H1 (cell line): ENCODE measurements around the gene TAGLN2. TPM values are rescaled to one million over a fixed set of nuclear protein-coding genes. Genes with fewer than 3 reads are reported as not detected.

Source experiments
- CTCF ChIA-PET: fragments of 300-600 bp; sonication (Branson Sonifier 250); formaldehyde crosslinking; loops from one replicate; lab custom pipeline; 2021; ENCODE audit not compliant: partially characterized antibody; lab: Charles Lee
- POLR2A ChIA-PET: fragments of 300-600 bp; sonication (Branson Sonifier 250); formaldehyde crosslinking; loops from one replicate; lab custom pipeline; 2021; ENCODE audit warnings: inconsistent platforms; ENCODE audit not compliant: partially characterized antibody; lab: Charles Lee
- DNase-seq, 2 experiments: peaks; one replicate each; pipeline versions ENCODE4 v3.0.0 to v3.0.0-alpha.2; 2010 to 2022; ENCODE audit warnings: low spot score in 2 of 2, low read depth in 1 of 2, mixed read lengths in 1 of 2
- FAIRE-seq: peaks from 2 replicates; lab custom pipeline; 2011; peaks lifted over from hg19 to GRCh38; lab: Jason Lieb, UNC
- H2AFZ ChIP-seq: 2 replicates; pipeline ENCODE4 v1.8.1; 2012; ENCODE audit warnings: low read length, inconsistent platforms
- H2AK5ac ChIP-seq: 2 replicates; pipeline ENCODE4 v1.6.1; 2013; ENCODE audit warnings: low read depth, low read length
- H2BK120ac ChIP-seq: replicated peaks from 2 replicates; pipeline ENCODE3; 2013; ENCODE audit warnings: low read depth, low read length, inconsistent platforms
- H2BK12ac ChIP-seq: 2 replicates; pipeline ENCODE4 v1.6.1; 2013; ENCODE audit warnings: low read depth, low read length
- H2BK15ac ChIP-seq: 2 replicates; pipeline ENCODE4 v1.6.1; 2013; ENCODE audit warnings: low read length
- H2BK20ac ChIP-seq: 2 replicates; pipeline ENCODE4 v1.6.1; 2013; ENCODE audit warnings: low read length
- H2BK5ac ChIP-seq: 2 replicates; pipeline ENCODE4 v1.6.1; 2013; ENCODE audit warnings: low read depth, low read length
- H3K14ac ChIP-seq: 2 replicates; pipeline ENCODE4 v1.6.1; 2013; ENCODE audit warnings: inconsistent platforms; ENCODE audit not compliant: insufficient read length
- H3K18ac ChIP-seq: 2 replicates; pipeline ENCODE4 v1.6.1; 2013; ENCODE audit warnings: low read length; ENCODE audit errors: extremely low read depth
- H3K23ac ChIP-seq: 2 replicates; pipeline ENCODE4 v1.6.1; 2013; ENCODE audit warnings: inconsistent platforms; ENCODE audit not compliant: insufficient read length
- H3K23me2 ChIP-seq: 2 replicates; pipeline ENCODE4 v1.6.1; 2013; ENCODE audit warnings: low read depth, low read length
- H3K27ac ChIP-seq: 2 replicates; pipeline ENCODE4 v1.6.1; 2011; ENCODE audit warnings: low read depth, low read length, inconsistent platforms
- H3K27me3 ChIP-seq, 4 experiments: replicated peaks in 1 of 4; 1 replicate in 1 of 4; 2 replicates in 3 of 4; pipeline versions ENCODE4 v1.6.1 to v1.8.1; 2011 to 2013; ENCODE audit warnings: low read length in 3 of 4, mild to moderate bottlenecking in 3 of 4, inconsistent platforms in 2 of 4, mixed read lengths in 2 of 4, moderate library complexity in 1 of 4; ENCODE audit not compliant: control insufficient read depth in 3 of 4, insufficient read depth in 3 of 4; ENCODE audit errors: extremely low read depth in 1 of 4
- H3K36me3 ChIP-seq, 4 experiments: 2 replicates each; pipeline versions ENCODE4 v1.6.1 to v1.8.1; 2011 to 2013; ENCODE audit warnings: mild to moderate bottlenecking in 4 of 4, low read length in 3 of 4, moderate library complexity in 2 of 4, control low read depth in 1 of 4, inconsistent platforms in 1 of 4; ENCODE audit not compliant: insufficient read depth in 4 of 4, control insufficient read depth in 2 of 4
- H3K4ac ChIP-seq: replicated peaks from 2 replicates; pipeline ENCODE3; 2013; ENCODE audit warnings: low read length, low read depth, mixed read lengths, inconsistent platforms; ENCODE audit not compliant: insufficient read length
- H3K4me1 ChIP-seq, 4 experiments: replicated peaks in 1 of 4; 1 replicate in 1 of 4; 2 replicates in 3 of 4; pipeline versions ENCODE4 v1.6.1 to v1.8.1; 2011 to 2013; ENCODE audit warnings: low read length in 3 of 4, inconsistent platforms in 2 of 4, mixed read lengths in 1 of 4; ENCODE audit not compliant: insufficient read depth in 4 of 4, control insufficient read depth in 3 of 4
- H3K4me2 ChIP-seq, 2 experiments: 2 replicates each; pipeline versions ENCODE4 v1.6.1 to v1.8.1; 2011 to 2013; ENCODE audit warnings: low read depth in 2 of 2, low read length in 2 of 2, control low read depth in 1 of 2, inconsistent platforms in 1 of 2, mild to moderate bottlenecking in 1 of 2; ENCODE audit not compliant: insufficient read depth in 1 of 2
- H3K4me3 ChIP-seq, 4 experiments: fragments of 200-600, 300-600 bp in 1 of 4; sonication (generic), shearing (Covaris generic), sonication (Bioruptor Twin) in 1 of 4; 2 replicates each; pipeline versions ENCODE4 v1.5.1 to v1.8.1; 2011 to 2016; ENCODE audit warnings: low read length in 4 of 4, low read depth in 3 of 4, control low read depth in 2 of 4, inconsistent platforms in 2 of 4, mild to moderate bottlenecking in 2 of 4, mixed read lengths in 1 of 4, moderate library complexity in 1 of 4; ENCODE audit not compliant: insufficient read depth in 2 of 4; ENCODE audit errors: extremely low read depth in 1 of 4
- H3K56ac ChIP-seq: replicated peaks from 2 replicates; pipeline ENCODE3; 2013; ENCODE audit warnings: low read depth, mild to moderate bottlenecking, mixed read lengths, low read length, inconsistent platforms; ENCODE audit not compliant: insufficient read length
- H3K79me1 ChIP-seq: 2 replicates; pipeline ENCODE4 v1.6.1; 2013; ENCODE audit warnings: low read depth, low read length, control low read depth
- H3K79me2 ChIP-seq, 2 experiments: 2 replicates each; pipeline versions ENCODE4 v1.6.1 to v1.8.1; 2012 to 2013; ENCODE audit warnings: low read length in 2 of 2, mild to moderate bottlenecking in 2 of 2, inconsistent platforms in 1 of 2; ENCODE audit not compliant: insufficient read depth in 2 of 2, control insufficient read depth in 1 of 2
- H3K9ac ChIP-seq, 4 experiments: replicated peaks in 1 of 4; 1 replicate in 1 of 4; 2 replicates in 3 of 4; pipeline versions ENCODE4 v1.6.1 to v1.8.1; 2011 to 2013; ENCODE audit warnings: low read depth in 3 of 4, low read length in 3 of 4, control low read depth in 2 of 4, mild to moderate bottlenecking in 2 of 4, moderate library complexity in 2 of 4, inconsistent platforms in 1 of 4; ENCODE audit errors: extremely low read depth in 1 of 4
- H3K9me3 ChIP-seq, 2 experiments: 2 replicates each; pipeline versions ENCODE4 v1.6.1 to v1.8.1; 2012 to 2013; ENCODE audit warnings: mild to moderate bottlenecking in 2 of 2, moderate library complexity in 2 of 2, control low read depth in 1 of 2, inconsistent platforms in 1 of 2, low read depth in 1 of 2, low read length in 1 of 2, mixed read lengths in 1 of 2; ENCODE audit not compliant: insufficient read depth in 2 of 2
- H4K20me1 ChIP-seq, 2 experiments: replicated peaks in 1 of 2; 2 replicates each; pipeline versions ENCODE3 to v1.8.1; 2011 to 2013; ENCODE audit warnings: inconsistent platforms in 2 of 2, low read length in 2 of 2, mild to moderate bottlenecking in 1 of 2; ENCODE audit not compliant: insufficient read depth in 2 of 2, control insufficient read depth in 1 of 2
- H4K5ac ChIP-seq: 2 replicates; pipeline ENCODE4 v1.6.1; 2013; ENCODE audit warnings: low read length, low read depth, mixed read lengths, inconsistent platforms; ENCODE audit not compliant: insufficient read length
- H4K8ac ChIP-seq: 2 replicates; pipeline ENCODE4 v1.8.0; 2013; ENCODE audit warnings: mild to moderate bottlenecking, moderate library complexity, low read length, inconsistent platforms; ENCODE audit not compliant: insufficient read depth; ENCODE audit errors: extremely low read depth
- H4K91ac ChIP-seq: replicated peaks from 2 replicates; pipeline ENCODE3; 2013; ENCODE audit warnings: low read length, mixed read lengths, inconsistent platforms; ENCODE audit not compliant: insufficient read length
- BACH1 ChIP-seq: IDR thresholded peaks from 2 replicates; pipeline ENCODE4 v1.6.1; 2012; ENCODE audit warnings: low read length, improper control_type of control experiment
- RFX5 ChIP-seq: IDR thresholded peaks from 2 replicates; pipeline ENCODE4 v1.6.1; 2011; ENCODE audit warnings: low read depth, low read length, improper control_type of control experiment, borderline replicate concordance
- SAP30 ChIP-seq: fragments of 300-600 bp; sonication (generic); IDR thresholded peaks from 2 replicates; pipeline ENCODE4 v1.7.1; 2012; ENCODE audit warnings: low read length, moderate library complexity, mild to moderate bottlenecking, inconsistent platforms; ENCODE audit not compliant: insufficient read depth, insufficient replicate concordance
- SP4 ChIP-seq: IDR thresholded peaks from 2 replicates; pipeline ENCODE4 v1.6.1; 2012; ENCODE audit warnings: low read length, inconsistent platforms
- WGBS, 2 experiments: shearing (Covaris generic) in 1 of 2; methylation state at CpG; one replicate each; pipeline versions ENCODE4 v1.1.6 to v1.1.7; 2013 to 2015; ENCODE audit warnings: low lambda C conversion rate in 2 of 2, mixed read lengths in 2 of 2, inconsistent platforms in 1 of 2, low coverage in 1 of 2, missing lambda C conversion rate in 1 of 2; ENCODE audit not compliant: insufficient replicate concordance in 2 of 2, insufficient coverage in 1 of 2, insufficient read length in 1 of 2; ENCODE audit errors: extremely low coverage in 1 of 2, missing lambda C conversion rate in 1 of 2; 5-methylcytosine and 5-hydroxymethylcytosine counted together
- polyA plus RNA-seq, 7 experiments: library from polyadenylated mRNA; depleted of rRNA in 3 of 7; stranded (reverse) in 5 of 7; unstranded in 2 of 7; fragments of >200 nt in 5 of 7; fragments of 200-250 nt in 2 of 7; gene quantifications; 1 replicate in 5 of 7; 2 replicates in 1 of 7; 4 replicates in 1 of 7; pipeline versions ENCODE4 v1.2.1 to v1.2.3, GENCODE V29; 2011 to 2013; ENCODE audit warnings: missing spikeins in 2 of 7, mixed read lengths in 2 of 7
- total RNA-seq: library from RNA; stranded (reverse); fragmentation: NEBNext Ultra II Directional; extraction: Animal tissue kit (Norgen Biotek cat#: 25700); gene quantifications from 2 replicates; pipeline ENCODE4 v1.2.1, GENCODE V29; 2021

TAGLN2 gene
- total and polyA plus RNA-seq, 2 of the 8 experiments (the other 6 are each of a cell fraction or from before 2014, with no cell fraction given), result 93.0 to 114 TPM

DNA sequence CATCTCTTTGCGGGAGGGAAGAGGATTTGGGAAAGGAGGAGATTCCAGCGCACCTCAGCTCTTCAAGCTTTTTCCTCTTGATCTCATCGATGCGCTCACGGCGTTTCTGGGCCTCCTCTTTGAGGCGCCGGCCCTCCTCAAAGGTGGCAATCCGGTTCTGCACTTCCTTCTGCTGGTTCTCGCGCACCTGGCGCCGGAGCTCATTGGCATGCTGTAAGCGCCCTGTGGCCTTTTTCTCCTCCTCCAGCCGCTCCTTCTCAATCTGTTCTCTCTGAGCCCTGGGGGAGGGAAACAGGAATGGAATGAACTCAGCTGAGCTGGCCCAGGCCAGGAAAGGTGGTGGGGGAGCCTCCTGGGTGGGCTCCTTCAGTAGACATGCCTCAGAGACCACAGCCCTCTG lies 52.4 kb downstream of the TAGLN2 start:
- H3K23me2 ChIP-seq, result no peaks in the 10 kb centered on the region
- no peak overlapping the region for H3K4me2 ChIP-seq
- H3K36me3 ChIP-seq, result no peaks in the 10 kb centered on the region
- FAIRE-seq, result no peak
- ChIA-PET CTCF (interaction anchor here (0.9 to 7.0 kb wide), 14 partner anchors 10 to 675 kb away, joined by 3 to 63 read pairs (median 4); partner anchors contain the start of genes DUSP23, FCRL6 and VSIG8), POLR2A (interaction anchor here (1.3 kb wide), 1 partner anchor 73 kb away, joined by 3 read pairs; no protein-coding TSS in a partner anchor)
- no peak overlapping the region for H2AK5ac ChIP-seq
- H3K4me1 ChIP-seq, result no peaks in the 10 kb centered on the region; a peak in 1 of 7 replicates
- H3K79me2 ChIP-seq, result no peaks in the 10 kb centered on the region
- no peak overlapping the region for H3K14ac ChIP-seq
- H2BK20ac ChIP-seq, result no peak overlapping the region
- no peak overlapping the region for H3K23ac ChIP-seq
- H3K9ac ChIP-seq, result no peak overlapping the region
- TF ChIP-seq SP4, result no peak
- no peak for TF ChIP-seq RFX5
- TF ChIP-seq BACH1, result no peak
- no peak for TF ChIP-seq SAP30
- no peak overlapping the region for H3K56ac ChIP-seq
- H2AFZ ChIP-seq, result no peak overlapping the region
- no peak overlapping the region for H3K4me3 ChIP-seq
- H2BK12ac ChIP-seq, result no peak overlapping the region
- H3K18ac ChIP-seq, result no peak overlapping the region
- H4K20me1 ChIP-seq, result no peaks in the 10 kb centered on the region
- no peaks in the 10 kb centered on the region for H3K79me1 ChIP-seq
- no peak for DNase-seq
- H4K8ac ChIP-seq, result no peak overlapping the region
- no peak overlapping the region for H4K5ac ChIP-seq
- no peak overlapping the region for H2BK15ac ChIP-seq
- no peak overlapping the region for H2BK5ac ChIP-seq
- H3K9me3 ChIP-seq, result no peaks in the 10 kb centered on the region
- H2BK120ac ChIP-seq, result no peak overlapping the region
- H3K4ac ChIP-seq, result no peak overlapping the region
- H4K91ac ChIP-seq, result no peak overlapping the region
- H3K27ac ChIP-seq, result no peak overlapping the region
- H3K27me3 ChIP-seq, result no peaks in the 10 kb centered on the region
- 88% methylated on average over 13 of the region's 15 CpGs; no CpG with 5 or more reads in 1 of the 2 experiments for WGBS, 2 experiments
